Neuronal stem cell (in vitro differentiated cells): ENCODE measurements around the gene CNTNAP5.

Source experiments
- DNase-seq: peaks from one replicate; pipeline ENCODE4 v3.0.0-alpha.2; 2013; ENCODE audit warnings: low spot score
- H2AFZ ChIP-seq: one replicate; pipeline ENCODE4 v1.6.1; 2013; ENCODE audit warnings: mild to moderate bottlenecking, low read length, inconsistent platforms
- H2AK5ac ChIP-seq: 2 replicates; pipeline ENCODE4 v1.6.1; 2013; ENCODE audit warnings: low read depth, mild to moderate bottlenecking, inconsistent platforms, low read length, moderate library complexity, mixed read lengths
- H2BK120ac ChIP-seq: 2 replicates; pipeline ENCODE4 v1.6.1; 2013; ENCODE audit warnings: low read depth, mild to moderate bottlenecking, inconsistent platforms, low read length, moderate library complexity, mixed read lengths
- H2BK12ac ChIP-seq: one replicate; pipeline ENCODE4 v1.6.1; 2013; ENCODE audit warnings: low read length, inconsistent platforms
- H2BK15ac ChIP-seq: 2 replicates; pipeline ENCODE4 v1.6.1; 2013; ENCODE audit warnings: mild to moderate bottlenecking, low read length, inconsistent platforms, mixed read lengths
- H2BK5ac ChIP-seq: one replicate; pipeline ENCODE4 v1.6.1; 2013; ENCODE audit warnings: inconsistent platforms, mild to moderate bottlenecking, low read length, moderate library complexity
- H3K14ac ChIP-seq: one replicate; pipeline ENCODE4 v1.6.1; 2013; ENCODE audit warnings: low read length, inconsistent platforms
- H3K18ac ChIP-seq: 2 replicates; pipeline ENCODE4 v1.6.1; 2013; ENCODE audit warnings: low read length, inconsistent platforms
- H3K23ac ChIP-seq: 2 replicates; pipeline ENCODE4 v1.6.1; 2013; ENCODE audit warnings: low read depth, mild to moderate bottlenecking, mixed read lengths, low read length, inconsistent platforms; ENCODE audit not compliant: poor library complexity
- H3K27ac ChIP-seq: replicated peaks from 3 replicates; pipeline ENCODE4 v1.5.1; 2013; ENCODE audit warnings: low read length, inconsistent platforms
- H3K27me3 ChIP-seq, 3 experiments: 2 replicates each; pipeline ENCODE4 v1.6.1; 2013; ENCODE audit warnings: low read length in 3 of 3, mild to moderate bottlenecking in 2 of 3, inconsistent platforms in 1 of 3, low read depth in 1 of 3, mixed read lengths in 1 of 3, moderate library complexity in 1 of 3; ENCODE audit not compliant: control insufficient read depth in 3 of 3, insufficient read depth in 3 of 3
- H3K36me3 ChIP-seq, 2 donors: replicated peaks in 1 of 2; 2 replicates each; pipeline ENCODE4 v1.6.1; 2013; ENCODE audit warnings: low read length in 2 of 2; ENCODE audit not compliant: control insufficient read depth in 2 of 2, insufficient read depth in 2 of 2
- H3K4ac ChIP-seq: 2 replicates; pipeline ENCODE4 v1.6.1; 2013; ENCODE audit warnings: inconsistent platforms, mild to moderate bottlenecking, low read length, moderate library complexity
- H3K4me1 ChIP-seq, 2 donors: 1 replicate in 1 of 2; 2 replicates in 1 of 2; pipeline ENCODE4 v1.6.1; 2013; ENCODE audit warnings: low read length in 2 of 2, low read depth in 1 of 2; ENCODE audit not compliant: control insufficient read depth in 2 of 2, insufficient read depth in 1 of 2
- H3K4me2 ChIP-seq: one replicate; pipeline ENCODE4 v1.6.1; 2013; ENCODE audit warnings: mild to moderate bottlenecking, low read length, inconsistent platforms; ENCODE audit not compliant: insufficient read depth, poor library complexity, severe bottlenecking
- H3K4me3 ChIP-seq, 2 donors: 2 replicates each; pipeline ENCODE4 v1.5.1; 2013; ENCODE audit warnings: low read length in 2 of 2, mild to moderate bottlenecking in 2 of 2, inconsistent platforms in 1 of 2, moderate library complexity in 1 of 2
- H3K79me1 ChIP-seq: one replicate; pipeline ENCODE4 v1.6.1; 2013; ENCODE audit warnings: low read depth, mild to moderate bottlenecking, inconsistent platforms, low read length, moderate library complexity
- H3K9ac ChIP-seq: one replicate; pipeline ENCODE4 v1.6.1; 2013; ENCODE audit warnings: mild to moderate bottlenecking, low read depth, low read length, inconsistent platforms; ENCODE audit not compliant: poor library complexity
- H3K9me3 ChIP-seq, 2 donors: replicated peaks in 1 of 2; 2 replicates each; pipeline versions ENCODE3 to v1.6.1; 2013; ENCODE audit warnings: low read length in 2 of 2, mild to moderate bottlenecking in 2 of 2, inconsistent platforms in 1 of 2, low read depth in 1 of 2, mixed read lengths in 1 of 2, moderate library complexity in 1 of 2; ENCODE audit not compliant: control insufficient read depth in 2 of 2, insufficient read depth in 1 of 2
- H4K8ac ChIP-seq: one replicate; pipeline ENCODE4 v1.6.1; 2013; ENCODE audit warnings: low read depth, mild to moderate bottlenecking, inconsistent platforms, low read length, moderate library complexity
- H4K91ac ChIP-seq: one replicate; pipeline ENCODE4 v1.6.1; 2013; ENCODE audit warnings: low read length, low read depth, mild to moderate bottlenecking, inconsistent platforms; ENCODE audit not compliant: poor library complexity
- WGBS, 2 donors: extraction: QIAGEN DNeasy Blood & Tissue Kit; methylation state at CpG; one replicate each; pipeline ENCODE4 v1.1.7; 2013; ENCODE audit warnings: missing lambda C conversion rate in 2 of 2, mixed read lengths in 1 of 2; ENCODE audit not compliant: insufficient read length in 2 of 2, insufficient replicate concordance in 1 of 2; ENCODE audit errors: extremely low coverage in 2 of 2; 5-methylcytosine and 5-hydroxymethylcytosine counted together

Gene CNTNAP5

DNA sequence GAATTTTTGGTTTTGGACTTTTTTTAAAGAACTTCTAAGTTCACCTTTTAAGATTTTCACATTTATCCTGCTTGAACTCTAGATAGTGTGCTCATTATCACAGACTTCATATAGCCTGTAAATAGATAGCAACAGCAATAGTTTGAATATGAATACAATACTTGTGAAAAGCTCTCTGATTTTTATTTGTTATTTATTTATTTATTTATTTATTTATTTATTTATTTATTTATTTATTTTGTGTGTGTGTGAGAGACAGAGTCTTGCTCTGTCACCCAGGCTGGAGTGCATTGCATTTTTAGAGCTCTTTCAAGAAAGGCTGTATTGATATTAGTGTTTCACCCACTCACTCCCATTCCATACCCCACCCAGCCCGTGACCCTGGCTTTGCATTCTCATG is 153.6 kb downstream of the CNTNAP5 start:
- no peak overlapping the region for H2BK120ac ChIP-seq
- no peak overlapping the region for H3K23ac ChIP-seq
- H3K4me2 ChIP-seq: no peak overlapping the region
- H4K91ac ChIP-seq: no peak overlapping the region
- no peaks in the 10 kb centered on the region for H3K27me3 ChIP-seq
- H3K14ac ChIP-seq: no peak overlapping the region
- no CpG with 5 or more reads among the region's 1 CpG for WGBS, 2 donors
- no peaks in the 10 kb centered on the region for H3K79me1 ChIP-seq
- DNase-seq: no peak
- H3K4ac ChIP-seq: no peak overlapping the region
- H2BK15ac ChIP-seq: no peak overlapping the region
- no peak overlapping the region for H3K18ac ChIP-seq
- no peak overlapping the region for H2AK5ac ChIP-seq
- H3K27ac ChIP-seq: no peak overlapping the region
- no peak overlapping the region for H2AFZ ChIP-seq
- H3K4me1 ChIP-seq: no peaks in the 10 kb centered on the region
- no peaks in the 10 kb centered on the region for H3K36me3 ChIP-seq
- H2BK5ac ChIP-seq: no peak overlapping the region
- no peak overlapping the region for H3K9ac ChIP-seq
- no peak overlapping the region for H3K4me3 ChIP-seq
- no peak overlapping the region for H4K8ac ChIP-seq
- no peak overlapping the region for H2BK12ac ChIP-seq
- H3K9me3 ChIP-seq: no peaks in the 10 kb centered on the region

DNA sequence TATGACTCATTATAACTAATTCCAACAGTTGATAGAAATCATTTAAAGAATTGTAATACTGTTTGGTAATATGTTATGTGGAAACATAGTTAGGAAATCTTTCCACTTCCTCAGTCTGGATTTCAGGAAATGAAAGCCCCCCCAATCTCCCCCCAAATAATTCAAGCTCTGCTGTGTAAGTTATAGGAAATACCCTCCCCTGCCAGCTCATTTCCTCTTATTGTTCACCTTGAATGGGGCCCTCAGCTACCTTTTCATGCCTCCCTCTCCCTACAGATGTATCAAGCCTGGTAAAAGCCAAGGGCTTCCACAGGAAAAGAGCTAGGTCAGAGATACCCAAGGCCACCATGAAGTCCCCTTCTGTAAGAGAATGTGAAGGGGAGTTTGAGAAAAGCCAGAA is 155.5 kb downstream of the CNTNAP5 start:
- Histone ChIP-seq H3K9ac (no peak overlapping the region), H3K4me2 (no peak overlapping the region), H2AK5ac (no peak overlapping the region), H3K14ac (no peak overlapping the region), H2BK15ac (no peak overlapping the region), H3K4ac (no peak overlapping the region), H2BK120ac (no peak overlapping the region), H3K23ac (no peak overlapping the region), H3K27ac (no peak overlapping the region), H2BK5ac (no peak overlapping the region), H3K27me3 (no peaks in the 10 kb centered on the region), H4K8ac (no peak overlapping the region), H3K36me3 (no peaks in the 10 kb centered on the region), H3K79me1 (no peaks in the 10 kb centered on the region), H3K4me3 (no peak overlapping the region), H3K4me1 (no peaks in the 10 kb centered on the region), H2AFZ (no peak overlapping the region), H3K18ac (no peak overlapping the region), H3K9me3 (no peaks in the 10 kb centered on the region), H2BK12ac (no peak overlapping the region), H4K91ac (no peak overlapping the region)
- DNase-seq: no peak

DNA sequence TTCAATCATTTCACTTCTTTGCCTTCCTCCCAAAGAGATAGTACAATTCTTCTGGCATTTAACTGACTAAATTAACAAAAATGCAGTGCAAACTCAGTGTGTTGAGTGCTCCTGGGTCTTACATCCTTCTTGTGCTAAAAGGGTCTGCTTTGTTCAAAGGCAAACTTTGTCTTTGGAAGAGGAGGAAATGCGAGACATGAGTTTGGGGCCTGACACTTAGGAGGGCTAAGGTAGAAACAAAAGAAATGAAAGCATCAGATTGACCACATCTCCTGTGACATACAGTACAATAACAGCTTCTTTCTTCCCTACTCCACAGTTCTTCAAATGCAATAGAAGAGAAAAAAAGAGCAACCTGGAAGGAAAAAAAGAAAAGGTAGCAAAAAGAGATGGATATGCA is 161.7 kb downstream of the CNTNAP5 start:
- no peak for DNase-seq
- no CpG with 5 or more reads among the region's 1 CpG for WGBS, 2 donors

DNA sequence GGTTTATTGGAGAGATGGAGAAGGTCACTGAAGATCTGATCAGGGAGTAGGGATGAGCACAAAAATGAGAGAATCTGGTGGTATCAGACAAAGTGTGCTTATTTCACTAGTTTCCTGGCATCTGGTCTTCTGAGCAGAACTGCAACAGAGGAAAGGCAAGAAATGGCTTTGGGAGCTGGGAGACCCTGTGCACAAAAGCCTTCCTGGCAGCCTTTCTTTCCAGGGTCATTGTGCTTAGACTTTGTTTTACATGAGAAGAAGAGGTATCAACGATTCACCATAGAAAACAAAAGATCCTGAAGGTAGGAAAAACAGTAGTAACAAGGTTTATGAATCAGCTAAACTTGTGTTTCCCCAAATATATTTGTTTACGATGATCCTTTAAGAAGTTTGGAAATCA is 162.9 kb downstream of the CNTNAP5 start:
- Histone ChIP-seq H3K18ac (no peak overlapping the region), H3K4ac (no peak overlapping the region), H2BK12ac (no peak overlapping the region), H3K9me3 (no peaks in the 10 kb centered on the region), H2AK5ac (no peak overlapping the region), H3K27me3 (no peaks in the 10 kb centered on the region), H3K4me3 (no peak overlapping the region), H3K23ac (no peak overlapping the region), H2BK5ac (no peak overlapping the region), H4K91ac (no peak overlapping the region), H3K4me2 (no peak overlapping the region), H3K27ac (no peak overlapping the region), H3K4me1 (peaks cover 0 to 2% of the 10 kb centered on the region in 2 donors), H3K79me1 (no peaks in the 10 kb centered on the region), H4K8ac (no peak overlapping the region), H3K14ac (no peak overlapping the region), H3K9ac (no peak overlapping the region), H2BK120ac (no peak overlapping the region), H2BK15ac (no peak overlapping the region), H3K36me3 (no peaks in the 10 kb centered on the region), H2AFZ (no peak overlapping the region)
- no peak for DNase-seq
- no CpG with 5 or more reads among the region's 2 CpGs for WGBS, 2 donors

More for the DNA sequence above, 161.7 kb downstream of the CNTNAP5 start:
- H2BK15ac ChIP-seq: no peak overlapping the region
- H3K23ac ChIP-seq: no peak overlapping the region
- H3K79me1 ChIP-seq: no peaks in the 10 kb centered on the region
- H4K8ac ChIP-seq: no peak overlapping the region
- no peak overlapping the region for H3K9ac ChIP-seq
- H3K27me3 ChIP-seq: no peaks in the 10 kb centered on the region
- no peak overlapping the region for H2BK120ac ChIP-seq
- H3K27ac ChIP-seq: no peak overlapping the region
- no peaks in the 10 kb centered on the region for H3K36me3 ChIP-seq
- no peaks in the 10 kb centered on the region for H3K9me3 ChIP-seq
- H2AFZ ChIP-seq: no peak overlapping the region
- no peak overlapping the region for H3K18ac ChIP-seq
- no peak overlapping the region for H3K14ac ChIP-seq
- H3K4me3 ChIP-seq: no peak overlapping the region
- H3K4ac ChIP-seq: no peak overlapping the region
- H3K4me2 ChIP-seq: no peak overlapping the region
- no peak overlapping the region for H4K91ac ChIP-seq
- H3K4me1 ChIP-seq: peaks cover 0 to 2% of the 10 kb centered on the region in 2 donors
- H2BK5ac ChIP-seq: no peak overlapping the region
- no peak overlapping the region for H2BK12ac ChIP-seq
- H2AK5ac ChIP-seq: no peak overlapping the region
